HepG2 (cell line): ENCODE data around the gene WDR49. TPM values are rescaled to one million over a fixed set of nuclear protein-coding genes. Genes with fewer than 3 reads are reported as not detected.

Experiments
- ATAC-seq: fragments of 200-7000 bp; cut with Tn5 transposase; 3 replicates; pipeline ENCODE4 v1.9.1; 2020; ENCODE audit warnings: mild to moderate bottlenecking, moderate library complexity
- BruUV-seq: library from RNA; stranded (reverse); fragments of 400-500 nt; replicated peaks from 2 replicates; lab custom pipeline; 2021; lab: Mats Ljungman, UMichigan
- CTCF ChIA-PET: fragments of 300-600 bp; formaldehyde crosslinking; extraction: SDS; loops from one replicate; lab custom pipeline; 2021; ENCODE audit warnings: low total read pairs, inconsistent platforms, low intra/inter-chr PET ratio; lab: Yijun Ruan, JAX
- POLR2A ChIA-PET: fragments of 350-600 bp; sonication (Branson Sonifier 250); formaldehyde crosslinking; loops from one replicate; lab custom pipeline; 2020; ENCODE audit warnings: antibody characterized with exemption, inconsistent platforms; lab: Yijun Ruan, JAX
- DNase-seq: peaks from one replicate; pipeline ENCODE4 v3.0.0-alpha.2; 2015; ENCODE audit warnings: low spot score
- FAIRE-seq: peaks from 3 replicates; lab custom pipeline; 2011; peaks lifted over from hg19 to GRCh38; lab: Jason Lieb, UNC
- H2AFZ ChIP-seq: one replicate; pipeline ENCODE4 v1.6.1; 2011; ENCODE audit warnings: low read length, inconsistent platforms
- H3K27ac ChIP-seq: fragments of 300-600 bp; 3 replicates; pipeline ENCODE4 v1.8.0; 2011; ENCODE audit warnings: mixed run types, mild to moderate bottlenecking, mixed read lengths, low read length, inconsistent platforms; ENCODE audit not compliant: insufficient read depth; ENCODE audit errors: extremely low read length
- H3K27me3 ChIP-seq, 2 experiments: fragments of 200-600 bp in 1 of 2; 2 replicates in 1 of 2; 3 replicates in 1 of 2; pipeline versions ENCODE4 v1.6.0 to v1.8.0; 2011; ENCODE audit warnings: low read length in 2 of 2, mild to moderate bottlenecking in 2 of 2, moderate library complexity in 2 of 2, inconsistent platforms in 1 of 2; ENCODE audit not compliant: insufficient read depth in 2 of 2, control insufficient read depth in 1 of 2
- H3K36me3 ChIP-seq, 2 experiments: fragments of 200-600 bp in 1 of 2; replicated peaks in 1 of 2; 2 replicates in 1 of 2; 3 replicates in 1 of 2; pipeline versions ENCODE4 v1.5.1 to v1.8.0; 2011; ENCODE audit warnings: low read length in 2 of 2, inconsistent platforms in 1 of 2; ENCODE audit not compliant: insufficient read depth in 2 of 2, control insufficient read depth in 1 of 2
- H3K4me1 ChIP-seq: 2 replicates; pipeline ENCODE4 v1.5.1; 2012; ENCODE audit warnings: low read length, inconsistent platforms; ENCODE audit not compliant: insufficient read depth
- H3K4me2 ChIP-seq: 2 replicates; pipeline ENCODE4 v1.6.0; 2011; ENCODE audit warnings: low read depth, low read length, inconsistent platforms
- H3K4me3 ChIP-seq, 3 experiments: fragments of 200-600 bp in 1 of 3; sonication (generic), shearing (Covaris generic) in 1 of 3; replicated peaks in 1 of 3; 2 replicates each; pipeline ENCODE4 v1.5.1; 2011 to 2016; ENCODE audit warnings: low read length in 3 of 3, inconsistent platforms in 2 of 3, low read depth in 2 of 3, mild to moderate bottlenecking in 2 of 3, control low read depth in 1 of 3, mixed read lengths in 1 of 3; ENCODE audit not compliant: insufficient read depth in 1 of 3
- H3K79me2 ChIP-seq: one replicate; pipeline ENCODE4 v1.6.1; 2011; ENCODE audit warnings: low read length, inconsistent platforms; ENCODE audit not compliant: insufficient read depth
- H3K9ac ChIP-seq: 2 replicates; pipeline ENCODE4 v1.6.0; 2011; ENCODE audit warnings: mild to moderate bottlenecking, low read depth, low read length, inconsistent platforms; ENCODE audit not compliant: insufficient read depth
- H3K9me3 ChIP-seq: 2 replicates; pipeline ENCODE4 v1.5.1; 2012; ENCODE audit warnings: mild to moderate bottlenecking, low read length
- H4K20me1 ChIP-seq: 2 replicates; pipeline ENCODE4 v1.6.0; 2011; ENCODE audit warnings: inconsistent platforms, mild to moderate bottlenecking, low read length, moderate library complexity; ENCODE audit not compliant: insufficient read depth
- GFI1 ChIP-seq: sonication (generic); formaldehyde crosslinking; IDR thresholded peaks from 2 replicates; pipeline ENCODE4 v1.5.0; 2020; ENCODE audit warnings: missing genetic modification reagents, mild to moderate bottlenecking, borderline replicate concordance
- PCBP2 ChIP-seq: fragments of 200-400 bp; formaldehyde crosslinking; optimal IDR thresholded peaks from 2 replicates; pipeline ENCODE3; 2018; ENCODE audit warnings: low read length, low read depth; ENCODE audit not compliant: poor library complexity, severe bottlenecking
- ZNF749 ChIP-seq: sonication (generic); formaldehyde crosslinking; IDR thresholded peaks from 2 replicates; pipeline ENCODE4 v1.8.0; 2022; ENCODE audit warnings: mild to moderate bottlenecking, missing genetic modification reagents, moderate library complexity, borderline replicate concordance
- WGBS: methylation state at CpG from one replicate; pipeline ENCODE4 v1.1.6; 2017; ENCODE audit warnings: low lambda C conversion rate; 5-methylcytosine and 5-hydroxymethylcytosine counted together
- in situ Hi-C: cut with HindIII; loops from 2 replicates; pipeline ENCODE4 v1.10.0; 2017; ENCODE audit warnings: low pct_unique_long_range_greater_than_20kb; ENCODE audit not compliant: extremely low pct_ligation_motif_present
- intact Hi-C: fragments of 100-400 bp; cut with micrococcal nuclease; formaldehyde crosslinking; loops from one replicate; pipeline ENCODE4 v1.10.0; 2022; ENCODE audit not compliant: unreplicated experiment
- polyA plus RNA-seq, 8 experiments: library from polyadenylated mRNA; depleted of rRNA in 3 of 8; stranded (reverse) in 7 of 8; unstranded in 1 of 8; fragments of >200 nt; fragmentation: Illumina TruSeq in 4 of 8; extraction: Trizol in 4 of 8; gene quantifications; 2 replicates each; pipeline versions ENCODE4 v1.2.1 to v1.2.3, GENCODE V29; 2011 to 2016; ENCODE audit warnings: low read depth in 4 of 8, missing spikeins in 1 of 8, mixed read lengths in 1 of 8; ENCODE audit not compliant: insufficient read depth in 1 of 8
- total RNA-seq, 5 experiments: library from RNA; depleted of rRNA; stranded (reverse); fragments of >200 nt; fragmentation: Illumina TruSeq; extraction: Trizol; gene quantifications; 2 replicates each; pipeline ENCODE4 v1.2.3, GENCODE V29; 2016; ENCODE audit warnings: low read depth in 1 of 5
- TF ChIP-seq, protein P1 (sequence below): sonication (generic); formaldehyde crosslinking; IDR thresholded peaks from 2 replicates; pipeline ENCODE4 v1.4.0; 2020; ENCODE audit warnings: mild to moderate bottlenecking, missing genetic modification reagents
- TF ChIP-seq, protein P2 (sequence below): sonication (generic); formaldehyde crosslinking; IDR thresholded peaks from 2 replicates; pipeline ENCODE4 v1.5.0; 2020; ENCODE audit warnings: missing genetic modification reagents

Gene WDR49
- total and polyA plus RNA-seq, 2 of the 13 experiments (the other 11 are each of a cell fraction or from before 2014, with no cell fraction given), result 0.04 TPM; not detected in 1

DNA sequence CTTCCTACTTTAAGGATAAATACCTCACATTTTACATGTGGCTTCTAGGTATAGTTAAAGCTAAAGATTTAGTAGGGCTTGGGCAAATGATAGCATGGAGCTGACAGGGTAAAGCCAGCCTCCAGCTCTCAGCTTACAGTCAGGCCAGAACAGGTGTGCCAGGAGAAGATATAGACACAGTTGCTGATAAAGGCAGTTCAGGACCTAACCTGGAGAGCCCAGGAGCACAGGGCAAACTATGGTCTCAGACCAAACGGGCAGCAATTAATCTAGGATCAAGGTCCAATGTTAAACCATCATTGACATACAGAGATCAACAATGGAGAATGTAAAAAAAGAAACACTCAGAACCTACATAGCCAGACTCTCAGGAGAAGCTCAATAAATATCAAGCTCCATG is 4.0 kb downstream of the WDR49 start:
- BruUV-seq, result no TSS peak
- FAIRE-seq (no peak), DNase-seq (no peak), ATAC-seq (no peak)
- Histone ChIP-seq H3K79me2 (no peaks in the 10 kb centered on the region), H3K4me3 (no peak overlapping the region), H3K4me2 (no peak overlapping the region), H3K27me3 (no peaks in the 10 kb centered on the region), H3K9ac (no peak overlapping the region), H4K20me1 (no peaks in the 10 kb centered on the region), H3K9me3 (no peaks in the 10 kb centered on the region), H3K36me3 (no peaks in the 10 kb centered on the region), H2AFZ (no peak overlapping the region), H3K4me1 (no peaks in the 10 kb centered on the region), H3K27ac (no peak overlapping the region)
- in situ Hi-C loops (no loop called here), intact Hi-C loops (no loop called here)
- 0% methylated on average over 1 of the region's 1 CpG for WGBS
- POLR2A ChIA-PET, result no interaction called here
- CTCF ChIA-PET, result no interaction called here
- TF ChIP-seq ZNF749 (no peak), GFI1 (CRISPR knock-in tag) (no peak)
- TF ChIP-seq, protein P1, sequence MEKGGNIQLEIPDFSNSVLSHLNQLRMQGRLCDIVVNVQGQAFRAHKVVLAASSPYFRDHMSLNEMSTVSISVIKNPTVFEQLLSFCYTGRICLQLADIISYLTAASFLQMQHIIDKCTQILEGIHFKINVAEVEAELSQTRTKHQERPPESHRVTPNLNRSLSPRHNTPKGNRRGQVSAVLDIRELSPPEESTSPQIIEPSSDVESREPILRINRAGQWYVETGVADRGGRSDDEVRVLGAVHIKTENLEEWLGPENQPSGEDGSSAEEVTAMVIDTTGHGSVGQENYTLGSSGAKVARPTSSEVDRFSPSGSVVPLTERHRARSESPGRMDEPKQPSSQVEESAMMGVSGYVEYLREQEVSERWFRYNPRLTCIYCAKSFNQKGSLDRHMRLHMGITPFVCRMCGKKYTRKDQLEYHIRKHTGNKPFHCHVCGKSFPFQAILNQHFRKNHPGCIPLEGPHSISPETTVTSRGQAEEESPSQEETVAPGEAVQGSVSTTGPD, result no peak
- TF ChIP-seq, protein P2, sequence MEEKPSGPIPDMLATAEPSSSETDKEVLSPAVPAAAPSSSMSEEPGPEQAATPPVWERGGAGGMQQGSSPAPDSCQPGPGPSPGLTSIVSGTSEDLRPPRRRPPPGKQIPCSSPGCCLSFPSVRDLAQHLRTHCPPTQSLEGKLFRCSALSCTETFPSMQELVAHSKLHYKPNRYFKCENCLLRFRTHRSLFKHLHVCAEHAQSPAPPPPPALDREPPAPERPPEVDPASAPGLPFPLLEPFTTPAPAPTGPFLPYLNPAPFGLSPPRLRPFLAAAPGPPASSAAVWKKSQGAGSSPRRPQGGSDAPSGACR (CRISPR knock-in tag), result no peak

DNA sequence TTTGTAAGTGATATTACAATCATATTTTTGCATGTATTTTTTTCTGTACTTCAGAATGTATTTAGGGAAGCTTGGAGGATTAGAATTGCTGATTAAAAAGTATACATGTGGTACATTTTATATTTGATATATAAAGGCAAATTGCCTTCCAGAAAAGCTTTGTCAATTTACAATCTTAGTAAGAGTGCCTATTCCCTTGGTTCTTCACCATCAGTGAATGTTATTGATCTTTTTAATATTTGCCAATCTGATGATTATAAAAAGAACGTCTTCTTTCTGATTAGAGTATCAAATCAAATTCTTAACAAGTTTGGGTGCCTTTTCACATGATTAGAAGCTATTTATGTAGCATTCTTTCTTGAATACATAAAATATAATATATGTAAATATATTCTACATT is 9.1 kb downstream of the WDR49 start:
- no peak overlapping the region for H3K27ac ChIP-seq
- no peak for DNase-seq
- no peaks in the 10 kb centered on the region for H3K9me3 ChIP-seq
- no peak overlapping the region for H3K4me2 ChIP-seq
- intact Hi-C loops, result no loop called here
- in situ Hi-C loops, result no loop called here
- ATAC-seq, result no peak
- no TSS peak for BruUV-seq
- no peaks in the 10 kb centered on the region for H4K20me1 ChIP-seq
- H3K27me3 ChIP-seq, result peaks cover 0 to 1% of the 10 kb centered on the region in 2 experiments; a peak in 1 of 5 replicates
- TF ChIP-seq PCBP2, result no peak
- ChIA-PET CTCF (no interaction called here), POLR2A (no interaction called here)
- no peaks in the 10 kb centered on the region for H3K4me1 ChIP-seq
- H3K9ac ChIP-seq, result no peak overlapping the region
- no peaks in the 10 kb centered on the region for H3K36me3 ChIP-seq
- no peak overlapping the region for H2AFZ ChIP-seq
- no peak overlapping the region for H3K4me3 ChIP-seq
- FAIRE-seq, result no peak
- H3K79me2 ChIP-seq, result no peaks in the 10 kb centered on the region
- 6% methylated on average over 1 of the region's 1 CpG for WGBS
